PC-9 (cell line): ENCODE measurements around the gene BRIP1. TPM values are rescaled to one million over a fixed set of nuclear protein-coding genes. Genes with fewer than 3 reads are reported as not detected.

Source experiments
- BruUV-seq: library from RNA; stranded (reverse); fragments of 400-500 nt; replicated peaks from 2 replicates; lab custom pipeline; 2021; lab: Mats Ljungman, UMichigan
- CTCF ChIA-PET: fragments of 300-600 bp; sonication (Branson Sonifier 250); formaldehyde crosslinking; loops from one replicate; lab custom pipeline; 2022; ENCODE audit warnings: antibody characterized with exemption; lab: Charles Lee
- POLR2A ChIA-PET: fragments of 300-600 bp; sonication (Branson Sonifier 250); formaldehyde crosslinking; loops from one replicate; lab custom pipeline; 2022; ENCODE audit warnings: antibody characterized with exemption; ENCODE audit not compliant: unreplicated experiment; lab: Charles Lee
- DNase-seq, 2 experiments: peaks; one replicate each; pipeline versions ENCODE4 v3.0.0 to v3.0.0-alpha.2; 2015 to 2022; ENCODE audit warnings: mixed read lengths in 1 of 2
- H2AFZ ChIP-seq: fragments of 200-600 bp; sonication (generic); 2 replicates; pipeline ENCODE4 v1.8.1; 2017; ENCODE audit warnings: antibody characterized with exemption
- H3F3A ChIP-seq: fragments of 200-600 bp; sonication (generic); 2 replicates; pipeline ENCODE4 v1.8.1; 2017; ENCODE audit warnings: antibody characterized with exemption, mild to moderate bottlenecking, low read depth; ENCODE audit not compliant: insufficient read depth
- H3K27ac ChIP-seq: fragments of 200-600 bp; sonication (generic); 2 replicates; pipeline ENCODE4 v1.6.1; 2016; ENCODE audit warnings: mixed run types
- H3K27me3 ChIP-seq: fragments of 200-600 bp; sonication (generic); 2 replicates; pipeline ENCODE4 v1.6.1; 2016; ENCODE audit warnings: low read depth, mixed run types; ENCODE audit not compliant: insufficient read depth
- H3K36me3 ChIP-seq: fragments of 200-600 bp; sonication (generic); 2 replicates; pipeline ENCODE4 v1.6.1; 2016; ENCODE audit warnings: low read depth, mixed run types
- H3K4me1 ChIP-seq: fragments of 200-600 bp; sonication (generic); replicated peaks from 2 replicates; pipeline ENCODE4 v1.6.1; 2016; ENCODE audit warnings: mixed run types; ENCODE audit not compliant: insufficient read depth
- H3K4me2 ChIP-seq: fragments of 200-600 bp; sonication (generic); 2 replicates; pipeline ENCODE4 v1.6.1; 2017; ENCODE audit warnings: mixed run types
- H3K4me3 ChIP-seq: fragments of 200-600 bp; sonication (generic); 2 replicates; pipeline ENCODE4 v1.6.1; 2016; ENCODE audit warnings: mixed run types
- H3K79me2 ChIP-seq: fragments of 200-600 bp; sonication (generic); 2 replicates; pipeline ENCODE4 v1.6.1; 2017; ENCODE audit warnings: low read depth, mixed run types
- H3K9me2 ChIP-seq: fragments of 200-600 bp; sonication (generic); 2 replicates; pipeline ENCODE4 v1.8.1; 2017; ENCODE audit warnings: mild to moderate bottlenecking; ENCODE audit not compliant: insufficient read depth
- H3K9me3 ChIP-seq: fragments of 200-600 bp; sonication (generic); 2 replicates; pipeline ENCODE4 v1.8.1; 2016; ENCODE audit warnings: low read depth; ENCODE audit not compliant: insufficient read depth
- H4K20me1 ChIP-seq: fragments of 200-600 bp; sonication (generic); 2 replicates; pipeline ENCODE4 v1.8.1; 2017; ENCODE audit not compliant: insufficient read depth
- CTCF ChIP-seq: fragments of 200-600 bp; sonication (generic); conservative IDR thresholded peaks from 2 replicates; pipeline ENCODE4 v1.6.1; 2017; ENCODE audit warnings: mixed run types, antibody characterized with exemption, mild to moderate bottlenecking, moderate library complexity
- EZH2 ChIP-seq: fragments of 200-600 bp; sonication (generic); IDR thresholded peaks from 2 replicates; pipeline ENCODE4 v1.8.0; 2017; ENCODE audit warnings: antibody characterized with exemption, low read depth
- intact Hi-C: fragments of 100-400 bp; cut with micrococcal nuclease; formaldehyde crosslinking; loops from one replicate; pipeline ENCODE4 v1.10.0; 2022; ENCODE audit not compliant: unreplicated experiment
- total RNA-seq: library from RNA; stranded (reverse); gene quantifications from 2 replicates; pipeline ENCODE4 v1.2.3, GENCODE V29; 2021

BRIP1 gene
- total RNA-seq, 1 experiment from 2014 or later: 16.0 TPM

DNA sequence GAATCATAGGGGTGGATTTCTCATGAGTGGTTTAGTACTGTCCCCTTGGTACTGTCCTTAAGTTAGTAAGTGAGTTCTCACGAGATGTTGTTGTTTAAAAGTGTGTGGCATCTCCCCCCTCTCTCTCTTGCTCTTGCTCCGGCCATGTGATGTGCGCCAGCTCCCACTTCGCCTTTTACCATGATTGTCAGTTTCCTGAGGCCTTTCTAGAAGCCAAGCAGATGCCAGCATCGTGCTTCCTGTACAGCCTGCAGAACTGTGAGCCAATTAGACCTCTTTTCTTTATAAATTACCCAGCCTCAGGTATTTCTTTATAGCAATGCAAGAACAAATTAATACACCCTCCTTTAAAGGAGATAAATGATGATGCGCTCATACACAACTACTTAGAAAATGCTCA lies 222.2 kb downstream of the BRIP1 start:
- no peak for DNase-seq
- ChIA-PET CTCF (no interaction called here), POLR2A (no interaction called here)
- H3K27ac ChIP-seq: no peak overlapping the region
- no peaks in the 10 kb centered on the region for H3K36me3 ChIP-seq
- H3K4me2 ChIP-seq: no peak overlapping the region
- no TSS peak for BruUV-seq
- H2AFZ ChIP-seq: no peak overlapping the region
- no peaks in the 10 kb centered on the region for H3F3A ChIP-seq
- H3K27me3 ChIP-seq: no peaks in the 10 kb centered on the region
- intact Hi-C loops: no loop called here
- no peaks in the 10 kb centered on the region for H3K9me3 ChIP-seq
- H3K79me2 ChIP-seq: no peaks in the 10 kb centered on the region
- TF ChIP-seq EZH2: no peak
- TF ChIP-seq CTCF: no peak
- no peaks in the 10 kb centered on the region for H4K20me1 ChIP-seq
- H3K9me2 ChIP-seq: no peaks in the 10 kb centered on the region
- no peak overlapping the region for H3K4me3 ChIP-seq
- H3K4me1 ChIP-seq: no peaks in the 10 kb centered on the region

- H4K20me1 ChIP-seq: no peaks in the 10 kb centered on the region
- no peaks in the 10 kb centered on the region for H3K27me3 ChIP-seq
- no peaks in the 10 kb centered on the region for H3K9me3 ChIP-seq
- H3K4me1 ChIP-seq: no peaks in the 10 kb centered on the region
- H3K4me3 ChIP-seq: no peak overlapping the region
- DNase-seq: no peak
- ChIA-PET POLR2A (no interaction called here), CTCF (no interaction called here)
- H3K9me2 ChIP-seq: no peaks in the 10 kb centered on the region
- H3K79me2 ChIP-seq: no peaks in the 10 kb centered on the region
- TF ChIP-seq EZH2: no peak
- no peak for TF ChIP-seq CTCF
- H3K27ac ChIP-seq: no peak overlapping the region
- H2AFZ ChIP-seq: no peak overlapping the region
- H3K4me2 ChIP-seq: no peak overlapping the region
- intact Hi-C loops: loop anchor here (5.0 kb wide), 2 partner anchors 228 to 427 kb away; partner anchors contain the start of gene MED13
- no TSS peak for BruUV-seq
- H3K36me3 ChIP-seq: no peaks in the 10 kb centered on the region
- H3F3A ChIP-seq: no peaks in the 10 kb centered on the region
Observed at GRCh38 chr17:61639818-61640217, 223.5 kb downstream of the BRIP1 start.

GRCh38 chr17:61638087-61638486 lies 225.2 kb downstream of the BRIP1 start:
- no peak for DNase-seq
- intact Hi-C loops: loop anchor here (5.0 kb wide), 2 partner anchors 226 to 429 kb away; partner anchors contain the start of gene MED13
- Histone ChIP-seq H3K4me3 (no peak overlapping the region), H3K27me3 (no peaks in the 10 kb centered on the region), H4K20me1 (no peaks in the 10 kb centered on the region), H3K9me2 (no peaks in the 10 kb centered on the region), H3K9me3 (no peaks in the 10 kb centered on the region), H3K4me2 (no peak overlapping the region), H3K27ac (no peak overlapping the region), H2AFZ (no peak overlapping the region), H3F3A (no peaks in the 10 kb centered on the region), H3K36me3 (no peaks in the 10 kb centered on the region), H3K4me1 (no peaks in the 10 kb centered on the region), H3K79me2 (no peaks in the 10 kb centered on the region)
- CTCF ChIA-PET: no interaction called here
- TF ChIP-seq EZH2 (no peak), CTCF (no peak)
- POLR2A ChIA-PET: no interaction called here
- no TSS peak for BruUV-seq
